ENCODE results near the gene ASB2. TPM values are rescaled to one million over a fixed set of nuclear protein-coding genes. Genes with fewer than 3 reads are reported as not detected.

Gene ASB2
- total and polyA plus RNA-seq, 2 of the 8 experiments (the other 6 are each of a cell fraction or from before 2014, with no cell fraction given) = 1.0 to 2.1 TPM

- TF ChIP-seq ZNF274 (IDR thresholded peaks at IDR 0.05; ENCODE audit: borderline replicate concordance, extremely low read depth, low read length) = no peak
- TF ChIP-seq POLR2A (IDR thresholded peaks at IDR 0.05; ENCODE audit: control extremely low read depth in 1 of 2, low read depth in 2 of 2, low read length in 2 of 2) = no peak
- no peak for TF ChIP-seq KDM1A (IDR thresholded peaks at IDR 0.05; ENCODE audit: borderline replicate concordance, low read length)
- TF ChIP-seq PHF8 (conservative IDR thresholded peaks at IDR 0.05; ENCODE audit: low read depth, low read length) = no peak
Observed at GRCh38 chr14:93991649-93992048, 15.3 kb upstream of the ASB2 start (continued).
